Activated CD4-positive, alpha-beta T cell treated with anti-CD3 and anti-CD28 coated beads for 36 hours (primary cell): ENCODE measurements around the gene MLLT6. TPM values are rescaled to one million over a fixed set of nuclear protein-coding genes. Genes with fewer than 3 reads are reported as not detected.

Experiments
- ATAC-seq: fragments of 200-7000 bp; cut with Tn5 transposase; one replicate; pipeline ENCODE4 v1.10.0; 2021; ENCODE audit warnings: mild to moderate bottlenecking, moderate library complexity
- CTCF ChIA-PET: fragments of 350-600 bp; sonication (Branson Sonifier 250); formaldehyde crosslinking; loops from one replicate; lab custom pipeline; 2021; ENCODE audit warnings: antibody characterized with exemption; lab: Charles Lee
- POLR2A ChIA-PET: fragments of 350-600 bp; sonication (Branson Sonifier 250); formaldehyde crosslinking; loops from one replicate; lab custom pipeline; 2021; ENCODE audit warnings: antibody characterized with exemption, inconsistent platforms; lab: Charles Lee
- DNase-seq: peaks from one replicate; pipeline ENCODE4 v3.0.0-alpha.2; 2020
- H3K27ac Mint-ChIP-seq: one replicate; pipeline ENCODE4 v1.8.0; 2021; ENCODE audit warnings: mixed read lengths
- H3K27me3 Mint-ChIP-seq: one replicate; pipeline ENCODE4 v1.8.0; 2021; ENCODE audit warnings: mixed read lengths
- H3K36me3 Mint-ChIP-seq: one replicate; pipeline ENCODE4 v1.8.0; 2021; ENCODE audit warnings: low read depth, mixed read lengths
- H3K4me1 Mint-ChIP-seq: one replicate; pipeline ENCODE4 v1.8.0; 2021; ENCODE audit warnings: mixed read lengths
- H3K4me3 Mint-ChIP-seq: one replicate; pipeline ENCODE4 v1.8.0; 2021; ENCODE audit warnings: mild to moderate bottlenecking, moderate library complexity, mixed read lengths
- H3K9me3 Mint-ChIP-seq: one replicate; pipeline ENCODE4 v1.8.0; 2021; ENCODE audit warnings: low read depth, mixed read lengths
- intact Hi-C, 2 experiments: fragments of 100-400 bp; cut with DNase I in 1 of 2; cut with micrococcal nuclease in 1 of 2; formaldehyde crosslinking; loops; one replicate each; pipeline versions ENCODE4 v1.14.2 to v1.15.1; 2022 to 2024; cut with DNase I, micrococcal nuclease
- total RNA-seq, 2 experiments: library from RNA; stranded (reverse); gene quantifications; one replicate each; pipeline ENCODE4 v1.2.3, GENCODE V29; 2021

Gene MLLT6
- total RNA-seq, 2 experiments from 2014 or later, result 168 to 174 TPM

GRCh38 chr17:38676706-38677504, 28.2 kb upstream of the MLLT6 start:
- no peaks in the 10 kb centered on the region for H3K9me3 Mint-ChIP-seq
- intact Hi-C loops, result loop anchor here (1.0 to 10.0 kb wide), 6 partner anchors 24 to 478 kb away; partner anchors contain the start of genes PLXDC1 (in 1 of the 2), PSMB3 (in 1 of the 2) and RPL23 (in 1 of the 2)
- H3K36me3 Mint-ChIP-seq, result peaks cover 7% of the 10 kb centered on the region
- POLR2A ChIA-PET, result interaction anchor here (4.3 kb wide), 1 partner anchor 25 kb away, joined by 20 read pairs; no protein-coding TSS in a partner anchor
- peaks cover under 1% of the 10 kb centered on the region for H3K27me3 Mint-ChIP-seq
- H3K4me3 Mint-ChIP-seq, result no peak overlapping the region
- H3K27ac Mint-ChIP-seq, result peak overlapping the region; percentile 85
- peaks cover 36% of the 10 kb centered on the region for H3K4me1 Mint-ChIP-seq
- ATAC-seq (peak; percentile 60), DNase-seq (peak; percentile 91)
- CTCF ChIA-PET, result interaction anchor here (0.6 to 4.9 kb wide), 22 partner anchors 10 to 562 kb away, joined by 3 to 35 read pairs (median 6); partner anchors contain the start of gene PSMB3

GRCh38 chr17:38677819-38678218, 27.3 kb upstream of the MLLT6 start:
- H3K9me3 Mint-ChIP-seq, result no peaks in the 10 kb centered on the region
- intact Hi-C loops, result loop anchor here (1.0 to 10.0 kb wide), 6 partner anchors 23 to 477 kb away; partner anchors contain the start of genes PLXDC1 (in 1 of the 2), PSMB3 (in 1 of the 2) and RPL23 (in 1 of the 2)
- CTCF ChIA-PET, result interaction anchor here (0.6 to 4.9 kb wide), 16 partner anchors 11 to 870 kb away, joined by 3 to 35 read pairs (median 8); partner anchors contain the start of gene PSMB3
- DNase-seq, result no peak
- peaks cover 29% of the 10 kb centered on the region for H3K4me1 Mint-ChIP-seq
- no peak overlapping the region for H3K4me3 Mint-ChIP-seq
- H3K27me3 Mint-ChIP-seq, result no peaks in the 10 kb centered on the region
- POLR2A ChIA-PET, result interaction anchor here (0.6 to 4.3 kb wide), 3 partner anchors 12 to 487 kb away, joined by 3 to 20 read pairs (median 4); no protein-coding TSS in a partner anchor
- peaks cover 3% of the 10 kb centered on the region for H3K36me3 Mint-ChIP-seq
- H3K27ac Mint-ChIP-seq, result no peak overlapping the region
- no peak for ATAC-seq

GRCh38 chr17:38681096-38681495, 24.0 kb upstream of the MLLT6 start:
- Mint-ChIP-seq H3K9me3 (no peaks in the 10 kb centered on the region), H3K4me3 (no peak overlapping the region), H3K27me3 (peaks cover 2% of the 10 kb centered on the region), H3K27ac (no peak overlapping the region), H3K4me1 (peaks cover 17% of the 10 kb centered on the region), H3K36me3 (no peaks in the 10 kb centered on the region)
- no peak for DNase-seq
- ATAC-seq, result no peak
- POLR2A ChIA-PET, result no interaction called here
- CTCF ChIA-PET, result interaction anchor here (0.7 to 1.0 kb wide), 4 partner anchors 8 to 115 kb away, joined by 3 to 5 read pairs (median 3); no protein-coding TSS in a partner anchor
- intact Hi-C loops, result no loop called here

- no peaks in the 10 kb centered on the region for H3K36me3 Mint-ChIP-seq
- H3K9me3 Mint-ChIP-seq, result no peaks in the 10 kb centered on the region
- ChIA-PET CTCF (interaction anchor here (1.5 kb wide), 1 partner anchor 18 kb away, joined by 4 read pairs; no protein-coding TSS in a partner anchor), POLR2A (no interaction called here)
- no peak for ATAC-seq
- intact Hi-C loops, result no loop called here
- H3K4me1 Mint-ChIP-seq, result peaks cover 4% of the 10 kb centered on the region
- no peak overlapping the region for H3K4me3 Mint-ChIP-seq
- DNase-seq, result no peak
- peaks cover 2% of the 10 kb centered on the region for H3K27me3 Mint-ChIP-seq
- no peak overlapping the region for H3K27ac Mint-ChIP-seq
Observed at GRCh38 chr17:38685491-38685890, 19.6 kb upstream of the MLLT6 start.

- POLR2A ChIA-PET, result no interaction called here
- Mint-ChIP-seq H3K4me3 (no peak overlapping the region), H3K27ac (no peak overlapping the region), H3K9me3 (no peaks in the 10 kb centered on the region), H3K27me3 (peaks cover 2% of the 10 kb centered on the region), H3K36me3 (no peaks in the 10 kb centered on the region), H3K4me1 (peaks cover 4% of the 10 kb centered on the region)
- ATAC-seq, result no peak
- intact Hi-C loops, result no loop called here
- DNase-seq, result no peak
- CTCF ChIA-PET, result interaction anchor here (0.8 to 3.9 kb wide), 4 partner anchors 10 to 90 kb away, joined by 3 to 20 read pairs (median 5); no protein-coding TSS in a partner anchor
Observed at GRCh38 chr17:38687286-38687685, 17.8 kb upstream of the MLLT6 start.

- no peak for DNase-seq
- no peak overlapping the region for H3K4me3 Mint-ChIP-seq
- no peaks in the 10 kb centered on the region for H3K36me3 Mint-ChIP-seq
- peaks cover 2% of the 10 kb centered on the region for H3K27me3 Mint-ChIP-seq
- ATAC-seq, result no peak
- H3K9me3 Mint-ChIP-seq, result no peaks in the 10 kb centered on the region
- intact Hi-C loops, result no loop called here
- ChIA-PET CTCF (interaction anchor here (0.8 to 3.9 kb wide), 4 partner anchors 10 to 45 kb away, joined by 3 to 20 read pairs (median 4); no protein-coding TSS in a partner anchor), POLR2A (interaction anchor here (0.6 kb wide), 1 partner anchor 164 kb away, joined by 3 read pairs; no protein-coding TSS in a partner anchor)
- H3K4me1 Mint-ChIP-seq, result peaks cover 4% of the 10 kb centered on the region
- H3K27ac Mint-ChIP-seq, result no peak overlapping the region
Observed at GRCh38 chr17:38690386-38690785, 14.7 kb upstream of the MLLT6 start.

GRCh38 chr17:38691154-38691553, 13.9 kb upstream of the MLLT6 start:
- no peak overlapping the region for H3K27ac Mint-ChIP-seq
- no peak overlapping the region for H3K4me3 Mint-ChIP-seq
- no peaks in the 10 kb centered on the region for H3K9me3 Mint-ChIP-seq

GRCh38 chr17:38693700-38694329, 11.3 kb upstream of the MLLT6 start:
- POLR2A ChIA-PET, result no interaction called here
- no peak overlapping the region for H3K27ac Mint-ChIP-seq
- no peaks in the 10 kb centered on the region for H3K36me3 Mint-ChIP-seq
- CTCF ChIA-PET, result interaction anchor here (1.1 kb wide), 1 partner anchor 41 kb away, joined by 3 read pairs; no protein-coding TSS in a partner anchor
- intact Hi-C loops, result no loop called here
- DNase-seq, result no peak
- no peaks in the 10 kb centered on the region for H3K9me3 Mint-ChIP-seq
- H3K4me3 Mint-ChIP-seq, result no peak overlapping the region
- no peaks in the 10 kb centered on the region for H3K27me3 Mint-ChIP-seq
- H3K4me1 Mint-ChIP-seq, result peaks cover 26% of the 10 kb centered on the region
- ATAC-seq, result no peak

More at GRCh38 chr17:38691154-38691553, 13.9 kb upstream of the MLLT6 start:
- CTCF ChIA-PET, result interaction anchor here (0.8 to 3.9 kb wide), 4 partner anchors 9 to 44 kb away, joined by 3 to 20 read pairs (median 4); no protein-coding TSS in a partner anchor
- H3K27me3 Mint-ChIP-seq, result no peaks in the 10 kb centered on the region
- intact Hi-C loops, result no loop called here
- no peak for DNase-seq
- H3K36me3 Mint-ChIP-seq, result no peaks in the 10 kb centered on the region
- H3K4me1 Mint-ChIP-seq, result peaks cover 9% of the 10 kb centered on the region
- no peak for ATAC-seq
- POLR2A ChIA-PET, result interaction anchor here (0.6 kb wide), 1 partner anchor 163 kb away, joined by 3 read pairs; no protein-coding TSS in a partner anchor

GRCh38 chr17:38697061-38697820, 7.8 kb upstream of the MLLT6 start:
- H3K36me3 Mint-ChIP-seq, result peaks cover 4% of the 10 kb centered on the region
- H3K27me3 Mint-ChIP-seq, result no peaks in the 10 kb centered on the region
- no peak for DNase-seq
- no peak overlapping the region for H3K4me3 Mint-ChIP-seq
- ChIA-PET CTCF (interaction anchor here (0.6 to 1.5 kb wide), 4 partner anchors 21 to 1585 kb away, joined by 4 to 7 read pairs (median 6); no protein-coding TSS in a partner anchor), POLR2A (no interaction called here)
- peak overlapping the region; percentile 32 for H3K27ac Mint-ChIP-seq
- ATAC-seq, result no peak
- peaks cover 55% of the 10 kb centered on the region for H3K4me1 Mint-ChIP-seq
- intact Hi-C loops, result no loop called here
- H3K9me3 Mint-ChIP-seq, result no peaks in the 10 kb centered on the region

- ChIA-PET CTCF (interaction anchor here (0.6 to 1.5 kb wide), 2 partner anchors 24 to 36 kb away, joined by 3 to 7 read pairs; partner anchors contain the start of gene EPOP), POLR2A (no interaction called here)
- no peak overlapping the region for H3K4me3 Mint-ChIP-seq
- H3K4me1 Mint-ChIP-seq, result peaks cover 55% of the 10 kb centered on the region
- intact Hi-C loops, result no loop called here
- no peak for ATAC-seq
- DNase-seq, result no peak
- peak overlapping the region; percentile 39 for H3K27ac Mint-ChIP-seq
- H3K9me3 Mint-ChIP-seq, result no peaks in the 10 kb centered on the region
- peaks cover 13% of the 10 kb centered on the region for H3K36me3 Mint-ChIP-seq
- H3K27me3 Mint-ChIP-seq, result no peaks in the 10 kb centered on the region
Observed at GRCh38 chr17:38698760-38699159, 6.3 kb upstream of the MLLT6 start.
